Measurements from ENCODE around the gene FADS3. TPM values are rescaled to one million over a fixed set of nuclear protein-coding genes. Genes with fewer than 3 reads are reported as not detected.

Gene FADS3
- total RNA-seq, 2 donors from 2014 or later, result 24.8 to 28.4 TPM

DNA sequence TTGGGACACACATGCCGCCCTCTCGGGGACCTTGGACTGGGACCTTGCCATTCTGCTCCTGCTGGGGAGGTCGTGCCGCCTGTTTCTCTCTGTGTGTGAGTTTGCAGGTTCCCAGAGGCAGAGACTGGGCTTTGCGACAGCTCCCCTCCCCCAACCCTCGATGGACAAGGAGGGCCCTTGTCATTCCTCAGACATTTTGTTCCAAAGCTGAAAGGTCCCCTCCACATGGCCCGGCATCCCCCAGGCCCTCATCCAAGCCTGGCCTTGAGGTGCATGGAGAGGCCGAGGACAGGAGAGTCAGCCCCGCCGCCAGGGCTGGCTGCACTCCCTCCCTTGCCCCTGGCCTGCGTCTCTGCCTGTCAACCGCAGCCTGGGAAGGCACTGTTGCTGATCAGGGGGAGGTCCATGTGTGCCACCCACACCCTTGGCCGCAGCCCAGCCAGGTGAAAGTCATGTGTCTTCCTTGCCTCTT is 37.6 kb downstream of the FADS3 start:
- peaks cover 80% of the 10 kb centered on the region for H3K36me3 ChIP-seq (ENCODE audit: control insufficient read depth, insufficient read depth, low read length)
- no peak overlapping the region for H3K4me3 ChIP-seq (ENCODE audit: low read length)
- H3K36me3 Mint-ChIP-seq (ENCODE audit: low read depth), result peaks cover 54% of the 10 kb centered on the region
- no peaks in the 10 kb centered on the region for H3K27me3 ChIP-seq (ENCODE audit: control insufficient read depth, insufficient read depth, low read length, poor library complexity, severe bottlenecking)
- no peak for DNase-seq
- H3K4me3 Mint-ChIP-seq, result no peak overlapping the region
- TF ChIP-seq, protein P1, sequence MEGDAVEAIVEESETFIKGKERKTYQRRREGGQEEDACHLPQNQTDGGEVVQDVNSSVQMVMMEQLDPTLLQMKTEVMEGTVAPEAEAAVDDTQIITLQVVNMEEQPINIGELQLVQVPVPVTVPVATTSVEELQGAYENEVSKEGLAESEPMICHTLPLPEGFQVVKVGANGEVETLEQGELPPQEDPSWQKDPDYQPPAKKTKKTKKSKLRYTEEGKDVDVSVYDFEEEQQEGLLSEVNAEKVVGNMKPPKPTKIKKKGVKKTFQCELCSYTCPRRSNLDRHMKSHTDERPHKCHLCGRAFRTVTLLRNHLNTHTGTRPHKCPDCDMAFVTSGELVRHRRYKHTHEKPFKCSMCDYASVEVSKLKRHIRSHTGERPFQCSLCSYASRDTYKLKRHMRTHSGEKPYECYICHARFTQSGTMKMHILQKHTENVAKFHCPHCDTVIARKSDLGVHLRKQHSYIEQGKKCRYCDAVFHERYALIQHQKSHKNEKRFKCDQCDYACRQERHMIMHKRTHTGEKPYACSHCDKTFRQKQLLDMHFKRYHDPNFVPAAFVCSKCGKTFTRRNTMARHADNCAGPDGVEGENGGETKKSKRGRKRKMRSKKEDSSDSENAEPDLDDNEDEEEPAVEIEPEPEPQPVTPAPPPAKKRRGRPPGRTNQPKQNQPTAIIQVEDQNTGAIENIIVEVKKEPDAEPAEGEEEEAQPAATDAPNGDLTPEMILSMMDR (conservative IDR thresholded peaks at IDR 0.05), result no peak
- no peaks in the 10 kb centered on the region for H3K4me1 Mint-ChIP-seq
- H3K9me3 ChIP-seq (ENCODE audit: control insufficient read depth, low read length), result no peaks in the 10 kb centered on the region
- no peak overlapping the region for H3K27ac ChIP-seq (ENCODE audit: low read depth, low read length)
- no peaks in the 10 kb centered on the region for H3K4me1 ChIP-seq (ENCODE audit: control insufficient read depth, insufficient read depth, low read length)
- H3K9me3 Mint-ChIP-seq, result no peaks in the 10 kb centered on the region
- H3K27ac Mint-ChIP-seq, result peak overlapping the region; percentile 35
- WGBS, 2 experiments (ENCODE audit: insufficient coverage in 1 of 2, insufficient read length in 1 of 2), result 88 to 100% methylated on average over 4 to 13 of the region's 13 CpGs
- H3K27me3 Mint-ChIP-seq (ENCODE audit: insufficient read depth), result no peaks in the 10 kb centered on the region
- H3K9ac ChIP-seq (ENCODE audit: extremely low read depth, low read length, poor library complexity, severe bottlenecking), result no peak overlapping the region

DNA sequence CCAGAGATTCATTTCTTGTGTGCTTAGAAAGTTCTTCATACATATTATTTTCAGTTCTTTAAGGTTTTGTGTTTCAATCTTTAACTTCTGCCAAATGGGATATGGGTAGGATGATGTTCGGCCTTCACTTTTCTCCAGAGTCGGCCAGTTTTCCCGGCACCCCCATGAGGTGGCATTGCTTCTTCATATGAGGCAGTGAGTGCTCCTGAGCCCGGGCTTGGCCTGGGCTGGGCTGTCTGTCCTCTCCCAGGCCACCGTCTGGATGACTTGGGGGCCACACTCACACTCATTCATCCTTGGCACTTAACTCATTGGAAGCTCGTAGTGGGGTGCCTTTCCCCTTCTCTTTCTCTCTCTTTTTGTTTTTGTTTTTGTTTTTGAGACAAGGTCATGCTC is 39.4 kb downstream of the FADS3 start:
- 95 to 96% methylated on average over 4 to 6 of the region's 6 CpGs for WGBS, 2 experiments (ENCODE audit: insufficient coverage in 1 of 2, insufficient read length in 1 of 2)
- no peak overlapping the region for H3K4me3 Mint-ChIP-seq
- H3K27ac Mint-ChIP-seq, result no peak overlapping the region
- Histone ChIP-seq H3K4me1 (ENCODE audit: control insufficient read depth, insufficient read depth, low read length) (no peaks in the 10 kb centered on the region), H3K27me3 (ENCODE audit: control insufficient read depth, insufficient read depth, low read length, poor library complexity, severe bottlenecking) (no peaks in the 10 kb centered on the region), H3K9me3 (ENCODE audit: control insufficient read depth, low read length) (no peaks in the 10 kb centered on the region), H3K36me3 (ENCODE audit: control insufficient read depth, insufficient read depth, low read length) (peaks cover 86% of the 10 kb centered on the region), H3K4me3 (ENCODE audit: low read length) (no peak overlapping the region), H3K9ac (ENCODE audit: extremely low read depth, low read length, poor library complexity, severe bottlenecking) (no peak overlapping the region), H3K27ac (ENCODE audit: low read depth, low read length) (no peak overlapping the region)
- no peak for DNase-seq
- H3K27me3 Mint-ChIP-seq (ENCODE audit: insufficient read depth), result no peaks in the 10 kb centered on the region
- no peaks in the 10 kb centered on the region for H3K9me3 Mint-ChIP-seq
- peaks cover 62% of the 10 kb centered on the region for H3K36me3 Mint-ChIP-seq (ENCODE audit: low read depth)
- TF ChIP-seq, protein P1 (conservative IDR thresholded peaks at IDR 0.05), result no peak
- no peaks in the 10 kb centered on the region for H3K4me1 Mint-ChIP-seq

DNA sequence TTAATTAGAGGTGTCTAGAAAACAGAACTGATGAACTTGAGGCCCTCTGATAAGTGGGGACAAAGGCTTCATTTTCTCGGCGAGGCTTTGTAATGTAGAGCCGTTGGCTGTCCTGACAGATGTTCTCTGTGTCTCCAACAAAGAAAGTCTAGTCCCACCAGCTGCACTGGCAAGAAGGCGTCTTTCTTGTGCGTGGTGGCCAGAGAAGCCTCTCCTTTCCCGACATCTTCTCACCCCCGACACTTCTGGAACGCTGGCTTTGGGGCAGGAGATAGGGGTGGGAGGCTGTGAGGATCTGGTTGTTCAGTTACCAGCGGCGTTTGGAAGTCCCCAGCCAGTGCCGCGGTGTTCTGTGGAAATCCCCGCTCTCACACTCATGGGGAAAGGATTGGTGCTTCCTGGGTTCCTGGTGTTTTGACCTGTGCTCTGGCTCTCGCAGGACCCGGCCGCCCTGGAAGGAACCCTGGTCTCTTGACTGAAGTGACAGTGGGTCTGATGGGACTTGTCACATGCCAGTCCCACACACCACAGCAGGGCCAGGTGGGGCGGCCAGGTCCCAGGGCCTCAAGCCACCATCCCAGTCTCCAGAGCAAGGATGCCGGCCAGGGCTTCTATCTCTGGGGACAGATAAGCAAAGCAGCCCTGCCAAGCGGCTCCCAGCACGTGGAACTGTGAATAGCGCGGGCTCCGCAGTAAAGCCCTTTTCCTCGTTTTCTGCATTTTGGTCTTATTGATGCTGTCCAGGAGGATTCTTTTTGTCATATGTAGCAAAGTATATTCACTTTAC is 40.0 kb downstream of the FADS3 start:
- H3K4me1 Mint-ChIP-seq, result no peaks in the 10 kb centered on the region
- Histone ChIP-seq H3K27me3 (ENCODE audit: control insufficient read depth, insufficient read depth, low read length, poor library complexity, severe bottlenecking) (no peaks in the 10 kb centered on the region), H3K36me3 (ENCODE audit: control insufficient read depth, insufficient read depth, low read length) (peaks cover 84% of the 10 kb centered on the region), H3K9me3 (ENCODE audit: control insufficient read depth, low read length) (no peaks in the 10 kb centered on the region), H3K4me3 (ENCODE audit: low read length) (no peak overlapping the region), H3K4me1 (ENCODE audit: control insufficient read depth, insufficient read depth, low read length) (no peaks in the 10 kb centered on the region), H3K27ac (ENCODE audit: low read depth, low read length) (peak overlapping the region; percentile 61), H3K9ac (ENCODE audit: extremely low read depth, low read length, poor library complexity, severe bottlenecking) (no peak overlapping the region)
- 92 to 94% methylated on average over 16 to 24 of the region's 24 CpGs for WGBS, 2 experiments (ENCODE audit: insufficient coverage in 1 of 2, insufficient read length in 1 of 2)
- H3K36me3 Mint-ChIP-seq (ENCODE audit: low read depth), result peaks cover 67% of the 10 kb centered on the region
- no peak overlapping the region for H3K27ac Mint-ChIP-seq
- H3K27me3 Mint-ChIP-seq (ENCODE audit: insufficient read depth), result no peaks in the 10 kb centered on the region
- H3K9me3 Mint-ChIP-seq, result no peaks in the 10 kb centered on the region
- no peak for DNase-seq
- H3K4me3 Mint-ChIP-seq, result no peak overlapping the region
- TF ChIP-seq, protein P1 (conservative IDR thresholded peaks at IDR 0.05), result no peak
